ENCODE results near the gene CNIH2. TPM values are rescaled to one million over a fixed set of nuclear protein-coding genes. Genes with fewer than 3 reads are reported as not detected.

Gene CNIH2
- total and polyA plus RNA-seq, 2 of the 13 experiments (the other 11 are each of a cell fraction or from before 2014, with no cell fraction given) = 0.60 to 0.69 TPM

- in situ Hi-C loops (cut with HindIII; ENCODE audit: extremely low pct_ligation_motif_present, low pct_unique_long_range_greater_than_20kb) = no loop called here
- Histone ChIP-seq H3K4me3 (replicated peaks in 1 of 3; ENCODE audit: insufficient read depth in 1 of 3, low read depth in 2 of 3, low read length in 3 of 3) (no peak overlapping the region), H3K9ac (ENCODE audit: insufficient read depth, low read depth, low read length) (no peak overlapping the region), H3K27ac (ENCODE audit: extremely low read length, insufficient read depth, low read length) (no peak overlapping the region), H3K36me3 (replicated peaks in 1 of 2; ENCODE audit: control insufficient read depth in 1 of 2, insufficient read depth in 2 of 2, low read length in 2 of 2) (peaks cover 25 to 38% of the 10 kb centered on the region in 2 experiments), H3K4me2 (ENCODE audit: low read depth, low read length) (no peak overlapping the region), H3K9me3 (ENCODE audit: low read length) (no peaks in the 10 kb centered on the region), H4K20me1 (ENCODE audit: insufficient read depth, low read length) (peaks cover 10% of the 10 kb centered on the region), H2AFZ (ENCODE audit: low read length) (no peak overlapping the region), H3K27me3 (ENCODE audit: control insufficient read depth in 1 of 2, insufficient read depth in 2 of 2, low read length in 2 of 2) (no peaks in the 10 kb centered on the region; a peak in 1 of 5 replicates), H3K4me1 (ENCODE audit: insufficient read depth, low read length) (peaks cover 18% of the 10 kb centered on the region), H3K79me2 (ENCODE audit: insufficient read depth, low read length) (peaks cover 24% of the 10 kb centered on the region)
- no peak for ATAC-seq
- FAIRE-seq = no peak
- TF ChIP-seq KDM1A (CRISPR knock-in tag; IDR thresholded peaks at IDR 0.05) (no peak), NONO (IDR thresholded peaks at IDR 0.05) (no peak), NONO (CRISPR knock-in tag; conservative IDR thresholded peaks at IDR 0.05) (no peak), U2AF2 (IDR thresholded peaks at IDR 0.05; ENCODE audit: low read depth, low read length) (no peak), NFYB (CRISPR knock-in tag; IDR thresholded peaks at IDR 0.05) (no peak), ZZZ3 (CRISPR knock-in tag; IDR thresholded peaks at IDR 0.05; ENCODE audit: borderline replicate concordance) (no peak), ZNF556 (CRISPR knock-in tag; IDR thresholded peaks at IDR 0.05; ENCODE audit: borderline replicate concordance) (no peak), SMARCE1 (IDR thresholded peaks at IDR 0.05; ENCODE audit: borderline replicate concordance) (no peak), ZNF83 (CRISPR knock-in tag; IDR thresholded peaks at IDR 0.05; ENCODE audit: borderline replicate concordance) (no peak), ZSCAN25 (CRISPR knock-in tag; IDR thresholded peaks at IDR 0.05) (no peak), RFX1 (IDR thresholded peaks at IDR 0.05) (no peak), DRAP1 (CRISPR knock-in tag; IDR thresholded peaks at IDR 0.05) (no peak), ZBTB20 (CRISPR knock-in tag; IDR thresholded peaks at IDR 0.05; ENCODE audit: borderline replicate concordance, low read depth) (no peak), THRA (CRISPR knock-in tag; IDR thresholded peaks at IDR 0.05; ENCODE audit: borderline replicate concordance) (no peak), PRDM4 (CRISPR knock-in tag; IDR thresholded peaks at IDR 0.05; ENCODE audit: borderline replicate concordance) (no peak)
- ChIA-PET CTCF (ENCODE audit: low intra/inter-chr PET ratio, low total read pairs) (no interaction called here), POLR2A (interaction anchor here (1.3 kb wide), 1 partner anchor 16 kb away, joined by 5 read pairs; the partner anchor contains the start of gene YIF1A)
- BruUV-seq (replicated peaks) = no TSS peak
- intact Hi-C loops (cut with micrococcal nuclease; ENCODE audit: unreplicated experiment) = no loop called here
- no peak for DNase-seq (ENCODE audit: low spot score)
- 100% methylated on average over 2 of the region's 2 CpGs for WGBS (ENCODE audit: low lambda C conversion rate)
Observed at GRCh38 chr11:66272596-66272995, 5.4 kb upstream of the CNIH2 start.

Data from HepG2 (cell line).